Loucy (cell line): ENCODE results near the gene BEST4.

Experiments
- CTCF ChIP-seq: fragments of 200-600 bp; sonication (generic); conservative IDR thresholded peaks from 2 replicates; pipeline ENCODE4 v1.5.1; 2014; ENCODE audit warnings: mild to moderate bottlenecking, antibody characterized with exemption, low read length
- EZH2phosphoT487 ChIP-seq: fragments of 200-600 bp; IDR thresholded peaks from 2 replicates; pipeline ENCODE4 v1.6.1; 2018; ENCODE audit warnings: antibody characterized with exemption, mild to moderate bottlenecking, moderate library complexity, borderline replicate concordance

DNA sequence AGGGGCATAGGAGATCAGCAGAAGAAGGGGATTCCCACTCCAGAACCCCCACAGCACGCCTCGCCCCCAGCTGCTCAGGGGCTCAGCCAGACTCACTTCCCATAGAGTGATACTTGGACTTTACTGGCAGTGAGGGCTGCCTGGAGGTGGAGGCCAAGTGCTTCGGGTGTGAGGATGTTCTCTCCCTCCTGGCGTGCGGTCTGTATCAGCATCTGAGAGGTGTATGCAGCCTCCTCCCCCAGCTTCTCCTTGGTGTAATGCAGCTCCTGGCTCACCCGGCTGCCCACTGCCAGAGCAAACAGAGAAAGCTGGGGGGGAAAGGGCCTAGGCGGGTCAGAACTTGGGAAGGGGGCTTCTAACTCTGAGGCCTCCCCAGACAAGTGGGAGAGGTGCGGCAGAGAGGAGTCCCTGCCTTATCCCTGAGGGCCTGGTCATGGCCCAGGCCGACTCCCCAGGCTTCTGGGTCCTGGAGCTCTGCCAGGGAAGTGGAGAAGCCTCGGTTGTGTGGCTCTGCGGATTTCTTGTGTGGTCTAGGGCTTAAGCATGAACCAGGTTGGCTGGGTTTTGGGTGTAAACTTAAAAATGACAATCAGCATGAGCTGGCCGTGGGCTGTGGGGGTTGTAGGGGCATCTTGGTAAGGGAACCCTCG is 44.2 kb upstream of the BEST4 start:
- TF ChIP-seq CTCF: no peak
- no peak for TF ChIP-seq EZH2phosphoT487
